OCI-M2 (cell line): Measurements from ENCODE around the gene MUC5B.

ENCODE experiments used
- DNase-seq: peaks from one replicate; lab custom pipeline; 2025; ENCODE audit not compliant: unreplicated experiment; lab: John Stamatoyannopoulos, UW

MUC5B gene

GRCh38 chr11:1280116-1281035 lies 57.5 kb downstream of the MUC5B start:
- DNase-seq = no peak

GRCh38 chr11:1281326-1281973 lies 58.6 kb downstream of the MUC5B start:
- no peak for DNase-seq

- no peak for DNase-seq
Measured at GRCh38 chr11:1281974-1282365, 59.1 kb downstream of the MUC5B start.

GRCh38 chr11:1283091-1283511 lies 60.2 kb downstream of the MUC5B start:
- no peak for DNase-seq

GRCh38 chr11:1283906-1284305 lies 61.0 kb downstream of the MUC5B start:
- no peak for DNase-seq

GRCh38 chr11:1285316-1285744 lies 62.5 kb downstream of the MUC5B start:
- no peak for DNase-seq

GRCh38 chr11:1285876-1286275 lies 63.0 kb downstream of the MUC5B start:
- no peak for DNase-seq

GRCh38 chr11:1287928-1288327 lies 65.1 kb downstream of the MUC5B start:
- DNase-seq = no peak

GRCh38 chr11:1288426-1289151 lies 65.7 kb downstream of the MUC5B start:
- no peak for DNase-seq

- DNase-seq = no peak
Measured at GRCh38 chr11:1289211-1289935, 66.5 kb downstream of the MUC5B start.

GRCh38 chr11:1290052-1291040 lies 67.5 kb downstream of the MUC5B start:
- no peak for DNase-seq

GRCh38 chr11:1291295-1292017 lies 68.6 kb downstream of the MUC5B start:
- no peak for DNase-seq

GRCh38 chr11:1292018-1292643 lies 69.3 kb downstream of the MUC5B start:
- no peak for DNase-seq

GRCh38 chr11:1292644-1293618 lies 70.1 kb downstream of the MUC5B start:
- no peak for DNase-seq

GRCh38 chr11:1293619-1294015 lies 70.8 kb downstream of the MUC5B start:
- no peak for DNase-seq

GRCh38 chr11:1295086-1295485 lies 72.2 kb downstream of the MUC5B start:
- no peak for DNase-seq

GRCh38 chr11:1295591-1295990 lies 72.7 kb downstream of the MUC5B start:
- DNase-seq = no peak
